ENCODE data around the gene FBXW7.

Gene FBXW7

GRCh38 chr4:152321923-152322322 lies 214.0 kb downstream of the FBXW7 start:
- no peak for DNase-seq

DNA sequence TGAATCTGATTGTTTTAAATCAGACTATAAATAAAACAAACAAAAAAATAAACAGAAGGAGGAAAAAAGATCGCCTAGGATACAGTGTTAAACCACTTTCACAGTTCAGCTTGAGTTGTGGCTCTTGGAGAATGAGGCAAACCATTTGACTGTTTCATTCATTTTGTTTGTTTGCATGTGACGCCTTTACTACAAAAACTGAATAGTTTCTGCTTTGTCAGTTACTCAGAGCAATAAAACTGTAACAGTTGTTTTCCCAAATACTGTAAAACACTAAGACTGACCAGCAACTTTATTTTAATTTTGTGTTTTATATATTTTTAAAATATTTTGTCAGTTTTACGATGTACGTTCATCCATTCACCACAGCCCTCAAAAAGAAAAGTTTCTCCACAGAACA lies 214.5 kb downstream of the FBXW7 start:
- no peak for DNase-seq

DNA sequence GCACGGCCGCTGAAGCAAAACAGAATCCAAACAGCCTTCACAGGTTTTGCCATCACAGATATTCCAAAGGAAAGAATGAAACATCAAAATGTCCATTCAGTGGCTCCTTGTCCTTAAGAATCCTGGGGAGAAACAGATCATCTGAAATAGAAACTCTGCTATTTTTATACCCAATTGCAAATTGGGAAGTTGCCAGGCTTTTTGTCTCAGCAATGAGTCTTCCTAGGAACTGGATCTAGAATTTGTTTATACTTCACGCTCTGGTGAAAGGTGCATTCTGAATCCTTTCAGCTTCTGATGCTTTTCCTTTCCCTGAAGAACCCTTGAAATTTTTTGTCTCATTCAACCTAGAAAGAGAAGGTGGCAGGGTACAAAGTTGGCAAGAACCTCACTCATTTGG lies 218.9 kb downstream of the FBXW7 start:
- peak; percentile 63 for DNase-seq

DNA sequence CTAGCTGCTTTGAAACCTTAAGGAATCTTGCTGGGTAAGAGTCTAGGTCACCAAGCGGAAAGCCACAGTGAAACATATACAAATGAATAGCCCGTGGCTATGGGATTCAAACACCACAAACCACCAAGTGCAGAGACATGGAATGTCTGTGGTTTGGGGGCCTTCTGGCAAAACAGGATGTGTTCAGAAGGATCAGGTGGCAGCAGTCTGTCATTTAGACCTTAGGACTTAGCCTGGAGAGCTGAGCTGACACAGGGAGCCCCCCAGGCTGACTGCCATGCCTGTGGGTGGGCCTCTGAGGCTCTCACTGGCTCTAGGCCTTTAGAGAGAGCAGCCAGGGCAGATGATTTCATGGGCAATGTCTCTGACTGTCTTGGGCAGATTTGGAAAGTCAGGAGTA lies 225.6 kb downstream of the FBXW7 start:
- no peak for DNase-seq

DNA sequence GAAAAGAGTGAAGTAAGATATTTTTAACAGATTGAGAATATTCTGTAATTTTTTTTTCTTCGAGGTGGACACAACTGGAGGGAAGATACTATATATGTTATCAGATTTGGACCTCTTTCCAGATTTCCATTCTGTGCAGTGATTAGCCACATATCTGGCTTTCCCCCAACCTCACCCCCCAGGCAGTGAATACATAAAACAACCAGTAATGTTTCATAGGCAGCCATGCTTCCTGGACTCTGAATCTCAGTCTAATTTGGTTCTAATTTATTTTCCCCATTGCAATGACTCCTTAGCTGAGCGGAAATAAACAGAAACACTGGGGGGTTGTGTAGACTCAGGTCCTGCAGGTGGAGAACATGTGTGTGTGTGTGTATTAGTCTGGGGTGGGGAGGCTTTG lies 226.5 kb downstream of the FBXW7 start:
- DNase-seq, result no peak

DNA sequence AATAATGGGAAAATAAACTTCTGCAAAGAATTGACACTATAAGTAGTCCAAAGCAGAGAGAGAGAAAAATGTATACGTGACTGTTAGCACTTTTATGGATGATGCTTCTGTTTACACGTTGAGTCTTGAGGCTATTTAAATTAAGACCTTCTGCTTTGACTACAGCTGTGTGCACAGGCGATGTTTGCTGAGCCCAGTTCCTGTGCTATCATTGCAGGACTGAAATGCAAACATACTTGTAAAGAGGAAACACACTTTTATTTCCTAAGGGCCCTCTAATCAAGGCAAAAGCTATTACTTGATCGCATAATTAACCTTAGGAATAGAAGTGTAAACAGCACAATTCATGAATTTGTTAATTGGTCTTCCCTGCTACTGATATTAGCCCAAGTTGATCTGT lies 226.9 kb downstream of the FBXW7 start:
- DNase-seq, result no peak

DNA sequence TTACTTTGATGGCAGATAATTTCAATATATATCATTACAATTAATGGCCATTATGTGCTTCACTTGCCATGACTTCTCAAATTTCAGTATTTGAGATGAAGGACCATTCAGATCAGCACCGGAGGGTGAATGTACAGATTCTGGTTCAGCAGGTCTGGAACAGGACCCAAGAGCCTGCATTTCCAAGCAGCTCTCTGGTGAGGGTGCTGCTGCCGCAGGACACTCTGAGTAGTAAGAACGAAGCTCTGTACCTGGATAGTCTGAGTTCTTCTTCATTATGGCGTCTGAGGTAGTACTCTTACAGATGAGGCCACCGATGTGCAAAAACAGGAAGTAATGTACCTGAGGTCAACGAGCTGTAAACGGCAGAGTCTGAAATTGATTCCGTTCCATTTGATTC lies 228.2 kb downstream of the FBXW7 start:
- DNase-seq, result no peak

- DNase-seq, result no peak
Observed at GRCh38 chr4:152306541-152306940, 229.4 kb downstream of the FBXW7 start.

DNA sequence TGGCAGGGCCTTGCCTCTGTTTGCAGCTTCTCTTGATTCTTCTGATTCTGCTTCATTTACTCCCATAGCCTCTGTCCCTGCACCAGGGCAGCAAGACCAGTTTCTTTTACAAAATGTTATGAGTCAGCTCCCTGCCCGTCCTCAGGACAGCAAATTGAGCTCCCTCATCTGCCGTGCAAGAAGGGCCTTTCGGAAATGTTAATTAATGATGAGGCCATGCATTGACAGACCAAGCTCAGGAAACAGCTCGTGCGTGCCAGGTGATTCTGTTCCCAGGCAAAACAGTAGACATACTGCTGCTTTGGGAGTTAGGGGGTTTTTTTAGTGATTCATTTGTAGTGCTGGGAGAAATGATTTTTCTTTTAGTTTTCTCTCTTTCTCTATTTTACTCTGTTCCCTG lies 231.7 kb downstream of the FBXW7 start:
- no peak for DNase-seq

GRCh38 chr4:152301381-152301780 lies 234.5 kb downstream of the FBXW7 start:
- no peak for DNase-seq

DNA sequence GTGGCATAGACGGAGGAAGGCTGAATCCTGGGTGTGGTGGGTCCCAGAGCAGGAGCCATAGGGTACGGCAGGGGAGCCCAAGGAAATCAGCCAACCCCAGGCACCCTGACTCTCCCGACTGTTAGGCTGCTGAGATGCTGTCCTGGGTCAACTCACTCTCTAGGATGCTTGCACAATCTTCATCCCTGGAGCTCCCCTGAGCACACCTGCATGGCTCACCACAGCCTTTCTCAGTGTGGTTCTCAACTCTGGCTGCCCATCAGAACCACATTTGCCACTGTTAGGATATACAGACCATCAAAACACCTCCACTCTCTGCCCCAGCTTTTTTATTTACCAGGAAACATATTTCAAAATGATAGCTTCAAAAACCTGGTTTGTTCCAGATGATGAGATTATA lies 236.3 kb downstream of the FBXW7 start:
- no peak for DNase-seq

- no peak for DNase-seq
Observed at GRCh38 chr4:152296386-152296785, 239.5 kb downstream of the FBXW7 start.

- DNase-seq, result no peak
Observed at GRCh38 chr4:152294765-152295164, 241.1 kb downstream of the FBXW7 start.

DNA sequence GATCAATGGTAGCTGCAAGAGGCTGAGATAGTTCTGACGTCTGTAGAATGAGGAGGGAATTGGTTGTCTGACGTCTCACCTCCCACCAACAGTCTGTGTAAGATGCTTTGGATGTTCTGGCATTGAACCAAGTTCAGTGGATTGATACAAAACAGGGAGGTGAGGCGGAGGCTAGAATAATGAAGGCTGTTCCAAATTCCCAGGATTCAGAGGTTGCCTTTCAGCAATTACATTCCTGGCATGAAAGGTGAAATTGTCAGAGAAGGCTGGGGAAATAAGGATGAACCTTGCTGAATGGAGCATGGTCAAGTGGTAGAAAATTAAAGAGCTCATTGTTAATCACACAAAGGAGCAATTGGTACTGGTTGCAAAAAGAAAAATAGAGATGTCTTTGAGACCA lies 241.6 kb downstream of the FBXW7 start:
- no peak for DNase-seq

DNA sequence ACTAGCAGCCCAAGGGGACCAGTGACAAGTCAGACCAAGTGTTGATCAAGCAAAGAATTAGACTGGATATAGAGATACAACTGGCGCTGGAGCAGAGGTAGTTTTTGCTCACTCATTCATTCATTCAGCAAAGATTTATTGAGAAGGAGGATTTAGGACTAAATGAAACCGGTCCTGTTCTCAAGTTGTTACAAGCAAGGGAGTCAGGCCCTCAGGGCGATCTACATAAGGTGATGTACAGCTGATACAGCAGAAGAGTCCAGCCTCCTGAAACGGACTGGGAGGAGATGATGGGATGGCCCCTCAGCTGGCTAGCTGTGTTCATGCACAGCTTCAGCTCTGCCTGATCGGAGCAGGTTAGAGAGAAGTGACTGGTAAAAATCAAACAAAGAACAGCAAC lies 242.4 kb downstream of the FBXW7 start:
- no peak for DNase-seq

GRCh38 chr4:152290366-152290921 lies 245.4 kb downstream of the FBXW7 start:
- no peak for DNase-seq

GRCh38 chr4:152289941-152290340 lies 246.0 kb downstream of the FBXW7 start:
- no peak for DNase-seq

DNA sequence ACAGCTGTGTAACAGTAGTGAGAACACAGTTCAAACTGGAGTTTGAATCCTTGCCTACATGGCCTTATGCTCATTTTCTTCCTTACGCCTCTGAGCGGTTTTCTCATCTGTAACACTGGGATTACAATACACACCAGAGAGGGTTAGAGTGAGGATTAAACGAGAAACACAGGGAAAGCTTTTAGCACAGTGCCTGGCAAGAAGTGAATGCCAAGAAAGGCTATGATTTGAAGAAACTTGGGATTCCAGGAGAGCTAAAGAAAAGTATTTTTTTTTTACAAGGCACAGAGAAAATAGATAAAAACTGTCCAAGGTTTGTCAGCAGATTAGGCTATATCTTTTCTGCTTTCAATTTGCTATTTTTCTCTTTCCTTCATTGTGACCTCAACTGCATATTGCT lies 246.4 kb downstream of the FBXW7 start:
- DNase-seq, result no peak

GRCh38 chr4:152283801-152284470 lies 252.0 kb downstream of the FBXW7 start:
- no peak for DNase-seq

GRCh38 chr4:152281822-152282221 lies 254.1 kb downstream of the FBXW7 start:
- DNase-seq, result no peak

DNA sequence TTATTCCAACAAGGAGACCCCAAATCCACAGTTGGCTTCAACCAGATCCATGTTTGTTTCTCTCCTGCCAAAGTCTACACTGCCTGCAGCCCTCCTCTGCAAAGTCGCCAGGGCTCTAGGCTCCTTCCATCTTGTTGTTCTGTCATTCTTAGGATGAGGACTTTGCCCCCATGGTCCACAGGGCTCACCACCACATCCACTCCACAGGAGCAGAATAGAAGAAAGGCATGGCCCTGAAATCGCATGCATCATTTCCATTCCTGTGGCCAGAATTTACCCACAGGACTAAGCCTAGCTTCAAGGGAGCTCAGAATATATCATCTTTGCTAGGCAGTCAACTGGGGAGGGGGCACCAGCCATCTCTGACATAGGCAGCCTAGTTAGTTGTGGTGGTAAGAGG lies 254.7 kb downstream of the FBXW7 start:
- DNase-seq, result no peak

GRCh38 chr4:152279234-152279566 lies 256.7 kb downstream of the FBXW7 start:
- DNase-seq, result no peak

DNA sequence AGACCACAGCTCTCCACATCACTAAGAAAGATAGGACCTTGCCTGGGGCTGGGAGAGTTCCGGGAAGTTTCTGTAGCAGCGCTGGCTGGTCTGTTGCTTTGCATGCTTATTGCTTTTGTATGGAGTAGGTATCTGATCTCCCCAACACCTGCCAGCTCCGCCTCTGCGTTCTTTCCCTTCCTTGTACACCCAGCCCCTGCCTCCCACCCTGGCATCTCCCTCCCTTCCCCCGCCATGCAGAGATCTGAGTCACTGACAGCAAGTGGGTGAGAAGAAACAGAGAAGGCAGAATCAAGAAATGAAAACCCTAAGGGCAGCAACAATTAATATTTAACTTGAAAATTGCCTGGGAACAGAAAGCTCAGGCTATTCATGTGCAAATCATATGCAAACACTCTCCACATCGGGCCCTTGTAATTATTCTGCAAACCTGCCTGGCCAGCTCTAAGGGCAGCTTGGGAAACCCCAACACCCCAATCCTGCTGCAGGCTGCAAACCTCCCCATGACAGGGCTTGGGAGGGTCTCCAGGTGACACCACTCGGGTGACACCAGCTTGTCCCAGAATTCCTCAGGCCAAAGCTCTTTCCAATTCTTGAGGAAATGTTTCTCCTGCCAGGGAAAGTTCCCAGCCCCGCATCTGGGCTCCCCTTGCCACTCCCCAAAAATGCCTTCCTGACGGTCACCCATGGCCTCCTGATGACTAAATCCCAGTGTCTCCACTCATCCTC lies 257.2 kb downstream of the FBXW7 start:
- DNase-seq, result no peak

- DNase-seq, result no peak
Observed at GRCh38 chr4:152278172-152278504, 257.8 kb downstream of the FBXW7 start.

- no peak for DNase-seq
Observed at GRCh38 chr4:152277333-152277732, 258.6 kb downstream of the FBXW7 start.
